Transverse colon (tissue), 4 donors: ENCODE measurements around the gene PSMC1. TPM values are rescaled to one million over a fixed set of nuclear protein-coding genes. Genes with fewer than 3 reads are reported as not detected.
A peak's percentile ranks its signal among the peaks of the same experiment; 100 is the strongest.
"Not testable (repeated sequence)": the region's sequence is repeated elsewhere in the genome, so short reads cannot be mapped to it uniquely, and the experiment has no call there.

Experiments used
- DNase-seq: peaks from one replicate; pipeline ENCODE4 v3.0.0-alpha.2; 2019
- H3K27ac ChIP-seq, 4 donors: fragments of 200-600 bp; sonication (generic); 2 replicates each; pipeline ENCODE4 v1.5.1; 2016 to 2018; ENCODE audit warnings: inconsistent platforms in 4 of 4
- H3K27me3 ChIP-seq: fragments of 200-600 bp; sonication (generic); 2 replicates; pipeline ENCODE4 v1.5.1; 2017; ENCODE audit warnings: inconsistent platforms
- H3K36me3 ChIP-seq, 4 donors: fragments of 200-600 bp; sonication (generic); 2 replicates each; pipeline ENCODE4 v1.5.1; 2017 to 2019; ENCODE audit warnings: inconsistent platforms in 4 of 4
- H3K4me1 ChIP-seq, 4 donors: fragments of 200-600 bp; sonication (generic); 2 replicates each; pipeline ENCODE4 v1.5.1; 2017 to 2020; ENCODE audit warnings: inconsistent platforms in 4 of 4
- H3K4me3 ChIP-seq, 4 donors: fragments of 200-600 bp; sonication (generic); 1 replicate in 1 of 4; 2 replicates in 3 of 4; pipeline versions ENCODE4 v1.5.1 to v1.6.1; 2017 to 2019; ENCODE audit warnings: inconsistent platforms in 4 of 4
- H3K9me3 ChIP-seq, 2 donors: fragments of 200-600 bp; sonication (generic); 2 replicates each; pipeline ENCODE4 v1.5.1; 2017 to 2019; ENCODE audit warnings: inconsistent platforms in 2 of 2
- CTCF ChIP-seq, 5 experiments: fragments of 200-600 bp in 3 of 5; fragments of 450-650 bp in 2 of 5; sonication (generic) in 3 of 5; IDR thresholded peaks; 1 replicate in 2 of 5; 2 replicates in 3 of 5; pipeline ENCODE4 v1.5.1; 2016 to 2017; ENCODE audit warnings: antibody characterized with exemption in 5 of 5, inconsistent platforms in 3 of 5, mild to moderate bottlenecking in 2 of 5, moderate library complexity in 1 of 5
- EP300 ChIP-seq: sonication (generic); formaldehyde crosslinking; IDR thresholded peaks from one replicate; pipeline ENCODE4 v1.6.1; 2017; ENCODE audit warnings: antibody characterized with exemption, low read depth
- POLR2A ChIP-seq: fragments of 450-650 bp; IDR thresholded peaks from one replicate; pipeline ENCODE4 v1.6.1; 2016; ENCODE audit warnings: antibody characterized with exemption, mild to moderate bottlenecking, moderate library complexity
- POLR2AphosphoS5 ChIP-seq, 3 donors: sonication (generic); formaldehyde crosslinking; IDR thresholded peaks; one replicate each; pipeline ENCODE4 v1.6.1; 2016; ENCODE audit warnings: antibody characterized with exemption in 3 of 3
- WGBS, 2 donors: methylation state at CpG; one replicate each; pipeline ENCODE4 v1.1.5; 2018; ENCODE audit warnings: low coverage in 1 of 2; 5-methylcytosine and 5-hydroxymethylcytosine counted together
- in situ Hi-C, 4 donors: fragments of 200-750 bp; cut with MboI; loops; one replicate each; pipeline versions ENCODE4 v1.15.0 to v1.15.1; 2017; ENCODE audit warnings: low sequenced_read_pairs in 3 of 4, low pct_ligation_motif_present in 1 of 4, low pct_unique_long_range_greater_than_20kb in 1 of 4
- intact Hi-C: fragments of 100-400 bp; cut with DNase I; formaldehyde crosslinking; loops from one replicate; pipeline ENCODE4 v1.15.1; 2023; ENCODE audit warnings: low total_unique reads
- total RNA-seq, 4 donors: library from RNA; depleted of rRNA; stranded (reverse); fragments of >200 nt; gene quantifications; one replicate each; pipeline ENCODE4 v1.1.0, GENCODE V29; 2016

The PSMC1 gene
- total RNA-seq, result 10 to 100 TPM; 23.9 to 79.9 (median 56.2) TPM

GRCh38 chr14:90256354-90257131 is at the start of gene PSMC1:
Gene PSMC1, plus strand, starts transcription at chr14:90256553. Its CDS starts 45 bp downstream, at chr14:90256598.
- H3K27me3 ChIP-seq, result peaks cover 13% of the 10 kb centered on the region
- H3K4me1 ChIP-seq, result peaks cover 11 to 18% (median 14%) of the 10 kb centered on the region in 4 donors
- peak; percentile 93 for DNase-seq
- peak within 1 kb of the TSS; percentile 69 to 86 (median 82) for H3K27ac ChIP-seq
- 1% methylated on average over 6 to 46 of the region's 55 CpGs for WGBS, 2 donors
- peaks cover 0 to 19% (median 10%) of the 10 kb centered on the region in 4 donors for H3K36me3 ChIP-seq
- H3K4me3 ChIP-seq, result peak within 1 kb of the TSS; percentile 85 to 97 (median 95)
- in situ Hi-C loops, result no loop called here
- no peaks in the 10 kb centered on the region for H3K9me3 ChIP-seq
- intact Hi-C loops, result no loop called here
- TF ChIP-seq CTCF (IDR thresholded peaks at IDR 0.05) (no peak), POLR2A (peak; percentile 64), POLR2AphosphoS5 (IDR thresholded peaks at IDR 0.05) (peak; percentile 83 to 89 (median 86)), EP300 (peak; percentile 25)

- no peaks in the 10 kb centered on the region for H3K9me3 ChIP-seq
- H3K36me3 ChIP-seq, result no peaks in the 10 kb centered on the region
- H3K27ac ChIP-seq, result no peak overlapping the region
- H3K27me3 ChIP-seq, result no peaks in the 10 kb centered on the region
- DNase-seq, result no peak
- TF ChIP-seq CTCF (IDR thresholded peaks at IDR 0.05) (no peak), POLR2A (no peak), EP300 (no peak), POLR2AphosphoS5 (IDR thresholded peaks at IDR 0.05) (no peak)
- WGBS, 2 donors, result 83% methylated on average over 7 of the region's 7 CpGs; no CpG with 5 or more reads in 1 of the 2 donors
- H3K4me1 ChIP-seq, result no peaks in the 10 kb centered on the region
- in situ Hi-C loops (no loop called here), intact Hi-C loops (no loop called here)
- no peak overlapping the region for H3K4me3 ChIP-seq
These were observed 43.1 kb upstream of the PSMC1 start for GRCh38 chr14:90213099-90213748.

GRCh38 chr14:90228478-90228877 is 27.9 kb upstream of the PSMC1 start:
- WGBS, 2 donors, result 60 to 78% methylated on average over 1 to 4 of the region's 4 CpGs
- no peak for DNase-seq
- in situ Hi-C loops (loop anchor here (25.0 kb wide), 3 partner anchors 241 to 1191 kb away; partner anchors contain the start of genes EFCAB11 (in 1 of the 4) and TDP1 (in 1 of the 4)), intact Hi-C loops (no loop called here)
- Histone ChIP-seq H3K4me3 (no peak overlapping the region), H3K27ac (no peak overlapping the region), H3K36me3 (no peaks in the 10 kb centered on the region), H3K4me1 (no peaks in the 10 kb centered on the region), H3K9me3 (peaks cover 2% of the 10 kb centered on the region in 2 donors), H3K27me3 (no peaks in the 10 kb centered on the region)
- TF ChIP-seq POLR2A (no peak), POLR2AphosphoS5 (IDR thresholded peaks at IDR 0.05) (no peak), EP300 (no peak), CTCF (IDR thresholded peaks at IDR 0.05) (no peak)

- DNase-seq, H3K27ac ChIP-seq, intact Hi-C loops, H3K27me3 ChIP-seq, H3K4me3 ChIP-seq, H3K9me3 ChIP-seq, H3K36me3 ChIP-seq, H3K4me1 ChIP-seq: not testable (repeated sequence)
- in situ Hi-C loops, result loop anchor here (25.0 kb wide), 3 partner anchors 243 to 1193 kb away; partner anchors contain the start of genes EFCAB11 (in 1 of the 4) and TDP1 (in 1 of the 4)
- WGBS, 2 donors, result 83 to 100% methylated on average over 1 of the region's 1 CpG
These were observed 26.4 kb upstream of the PSMC1 start for GRCh38 chr14:90229942-90230341.
